HG02840 (cell line): ENCODE measurements around the gene AICDA.
"Not testable (repeated sequence)": the region's sequence is repeated elsewhere in the genome, so short reads cannot be mapped to it uniquely, and the experiment has no call there.

Experiments
- ATAC-seq: cut with Tn5 transposase; IDR thresholded peaks from one replicate; pipeline ENCODE4 v1.9.1; 2021; ENCODE audit warnings: mild to moderate bottlenecking, moderate library complexity, moderate number of reproducible peaks; ENCODE audit not compliant: unreplicated experiment, low FRiP score

The AICDA gene

DNA sequence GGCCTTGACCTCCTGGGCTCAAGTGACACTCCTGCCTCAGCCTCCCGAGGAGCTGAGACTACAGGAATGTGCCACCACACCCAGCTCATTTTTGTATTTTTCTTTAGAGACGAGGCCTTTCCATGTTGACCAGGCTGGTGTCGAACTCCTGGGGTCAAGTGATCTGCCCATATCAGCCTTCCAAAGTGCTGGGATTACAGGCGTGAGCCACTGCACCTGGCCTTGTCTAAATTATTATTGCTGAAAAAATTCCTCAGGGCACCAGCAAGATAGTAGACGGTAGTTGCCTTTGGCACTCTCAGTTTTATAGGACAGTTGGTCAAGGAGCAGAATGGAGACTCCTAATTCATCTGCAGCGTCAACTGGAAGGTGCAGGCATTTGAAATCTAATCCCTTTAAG lies 2.5 kb upstream of the AICDA start:
- no peak for ATAC-seq

- ATAC-seq = not testable (repeated sequence)
Measured at GRCh38 chr12:8613881-8614280, 1.2 kb upstream of the AICDA start.

- ATAC-seq = no peak
Measured at GRCh38 chr12:8609061-8609570, 3.5 kb downstream of the AICDA start.

- ATAC-seq = no peak
Measured at GRCh38 chr12:8606890-8607289, 5.8 kb downstream of the AICDA start.

DNA sequence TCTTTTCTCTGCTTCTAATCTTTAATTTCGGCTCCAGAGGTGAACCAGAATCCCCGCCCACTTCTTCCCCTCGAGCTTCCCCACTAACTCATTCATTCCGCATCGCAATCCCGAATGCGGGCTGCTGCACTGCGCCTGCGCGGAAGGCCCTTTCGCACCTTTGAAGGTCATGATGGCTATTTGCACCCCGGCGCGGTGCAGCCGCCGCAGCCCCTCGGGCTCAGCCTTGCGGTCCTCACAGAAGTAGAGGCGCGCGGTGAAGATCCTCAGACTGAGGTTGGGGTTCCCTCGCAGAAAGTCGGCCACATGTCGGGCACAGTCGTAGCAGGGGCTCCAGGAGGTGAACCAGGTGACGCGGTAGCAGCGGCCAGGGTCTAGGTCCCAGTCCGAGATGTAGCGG lies 7.6 kb downstream of the AICDA start:
- ATAC-seq = no peak

DNA sequence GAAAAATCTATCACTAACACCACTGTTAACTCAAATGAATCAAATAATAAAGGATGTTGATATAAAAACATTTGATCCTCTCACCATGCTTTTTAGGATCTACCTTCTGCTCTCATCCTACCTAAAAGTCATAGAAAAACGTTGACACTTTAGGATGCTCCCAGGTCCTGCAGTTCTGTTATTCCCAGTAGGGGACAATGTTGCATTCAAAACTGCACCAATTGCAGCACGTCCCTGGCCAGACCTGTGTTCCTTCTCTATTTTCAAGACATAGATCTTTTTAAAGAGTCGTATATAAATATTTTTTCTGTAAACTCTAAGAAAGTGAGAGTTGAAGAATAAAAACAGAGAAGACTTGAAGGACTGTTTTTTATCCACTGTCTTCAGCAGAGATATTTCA lies 8.8 kb downstream of the AICDA start:
- ATAC-seq = no peak

DNA sequence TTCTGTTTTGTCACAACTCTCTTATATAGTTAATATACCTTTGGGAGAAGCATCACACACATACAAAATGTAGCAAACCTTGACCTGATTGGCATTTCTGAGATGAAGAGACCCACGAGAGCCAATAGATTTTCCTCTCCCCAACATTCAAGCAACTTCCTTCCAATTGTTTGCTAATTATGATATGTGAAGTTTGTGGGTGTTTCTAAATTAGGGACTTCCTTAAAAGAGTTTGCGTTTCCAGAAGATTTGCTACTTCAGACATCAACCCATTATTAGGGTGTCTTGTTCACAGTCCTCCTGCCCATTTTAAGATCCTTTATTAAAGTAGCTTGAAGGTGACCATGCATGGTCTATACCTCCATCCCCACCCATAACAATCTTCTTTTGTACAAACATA lies 9.4 kb downstream of the AICDA start:
- no peak for ATAC-seq

- no peak for ATAC-seq
Measured at GRCh38 chr12:8596561-8596960, 16.1 kb downstream of the AICDA start.

DNA sequence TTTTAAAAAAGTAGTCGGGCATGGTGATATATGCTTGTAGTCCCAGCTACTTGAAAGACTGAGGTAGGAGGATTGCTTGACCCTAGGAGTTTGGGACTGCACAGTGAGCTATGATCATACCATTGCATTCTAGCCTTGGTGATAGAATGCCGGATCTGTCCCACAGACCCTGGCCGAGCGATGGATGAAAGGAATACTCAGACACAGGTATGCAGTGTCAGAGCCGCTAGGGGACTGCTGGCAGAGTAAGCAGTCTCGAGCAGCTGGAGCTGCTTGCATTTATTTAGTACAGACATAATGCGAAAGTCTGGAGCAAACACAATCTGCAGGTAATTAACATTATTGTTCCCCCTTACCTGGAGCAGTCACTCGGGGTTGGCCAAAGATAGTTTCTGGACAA lies 18.6 kb downstream of the AICDA start:
- no peak for ATAC-seq

DNA sequence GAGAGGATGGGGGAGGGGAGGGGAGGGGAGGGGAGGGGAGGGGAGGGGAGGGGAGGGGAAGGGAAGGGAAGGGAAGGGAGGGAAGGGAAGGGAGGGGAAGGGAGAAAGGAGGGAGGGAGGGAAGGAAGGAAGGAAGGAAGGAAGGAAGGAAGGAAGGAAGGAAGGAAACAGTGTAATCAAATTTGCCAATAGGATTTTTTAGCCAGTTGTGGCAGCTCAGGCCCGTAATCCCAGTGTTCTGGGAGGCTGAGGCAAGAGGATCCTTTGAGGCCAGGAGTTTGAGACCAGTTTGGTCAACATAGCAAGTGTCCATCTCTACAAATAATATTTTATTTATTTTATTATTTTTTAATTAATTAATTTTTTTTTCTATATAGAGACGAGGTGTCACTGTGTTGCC lies 19.4 kb downstream of the AICDA start:
- ATAC-seq = no peak

DNA sequence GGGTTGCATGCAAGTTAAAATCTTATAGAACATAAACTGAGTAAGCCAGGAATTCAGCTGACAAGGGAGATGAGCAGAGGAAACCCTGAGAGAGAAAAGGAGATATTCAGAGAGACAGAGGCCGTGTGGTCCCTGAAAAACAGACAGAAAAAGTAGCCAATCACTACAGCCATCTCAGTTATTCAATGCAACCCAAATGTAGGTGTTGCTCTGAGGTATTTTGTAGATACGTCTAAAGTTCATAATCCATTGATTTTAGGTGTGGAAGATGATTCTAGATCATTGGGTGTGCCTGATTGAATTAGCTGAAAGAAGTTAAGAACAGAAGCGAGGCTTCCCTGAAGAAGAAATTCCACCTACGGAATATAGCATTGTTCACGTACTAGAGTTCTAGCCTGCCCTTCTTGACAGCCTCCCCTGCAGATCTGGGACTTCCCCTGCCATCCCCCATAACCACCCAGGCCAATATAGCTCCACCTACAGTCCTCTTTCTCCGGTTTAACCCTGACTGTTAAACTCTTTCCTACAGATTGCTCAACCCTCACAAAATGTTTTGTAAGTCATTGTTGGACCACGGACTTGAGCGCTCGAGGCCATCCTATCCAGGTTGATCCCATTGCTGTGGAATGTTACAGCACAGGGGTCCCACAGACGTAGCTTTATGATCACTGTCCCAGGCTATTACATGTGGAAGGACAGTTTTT lies 21.7 kb downstream of the AICDA start:
- ATAC-seq = peak; percentile 75

DNA sequence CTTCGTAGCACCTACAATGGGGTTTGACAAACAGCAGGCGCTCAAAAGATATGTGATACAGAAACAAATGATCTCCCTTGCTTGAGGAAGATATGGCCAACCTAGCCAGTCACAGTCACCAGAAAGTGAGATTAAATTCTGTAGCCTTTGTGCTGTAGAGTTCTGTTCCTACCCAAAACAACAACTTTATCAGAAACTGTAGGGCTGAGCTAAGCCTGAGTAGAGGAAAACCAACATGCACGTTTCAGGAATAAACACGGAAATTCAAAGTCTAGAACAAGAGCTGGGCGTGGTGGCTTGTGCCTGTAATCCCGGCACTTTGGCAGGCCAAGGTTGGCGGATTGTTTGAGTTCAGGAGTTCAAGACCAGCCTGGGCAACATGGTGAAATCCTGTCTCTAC lies 23.0 kb downstream of the AICDA start:
- no peak for ATAC-seq

DNA sequence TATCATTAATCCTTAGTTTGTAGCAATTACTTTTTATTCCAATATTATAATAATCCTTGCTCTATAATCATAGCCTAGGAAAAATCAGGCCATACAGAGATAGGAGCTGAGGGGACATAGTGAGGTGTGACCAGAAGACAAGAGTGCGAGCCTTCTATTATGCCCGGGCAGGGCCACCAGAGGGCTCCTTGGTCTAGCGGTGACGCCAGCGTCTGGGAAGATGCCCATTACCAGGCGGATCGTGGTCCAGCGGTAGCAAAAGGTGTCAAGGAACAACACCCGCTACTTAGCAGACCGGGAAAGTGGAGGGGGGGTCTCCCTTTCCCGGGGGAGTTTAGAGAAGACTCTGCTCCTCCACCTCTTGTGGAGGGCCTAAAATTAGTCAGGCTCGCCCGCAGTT lies 28.2 kb downstream of the AICDA start:
- not testable (repeated sequence) for ATAC-seq

- no peak for ATAC-seq
Measured at GRCh38 chr12:8584004-8584403, 28.7 kb downstream of the AICDA start.

- ATAC-seq = no peak
Measured at GRCh38 chr12:8581098-8581784, 31.4 kb downstream of the AICDA start.

DNA sequence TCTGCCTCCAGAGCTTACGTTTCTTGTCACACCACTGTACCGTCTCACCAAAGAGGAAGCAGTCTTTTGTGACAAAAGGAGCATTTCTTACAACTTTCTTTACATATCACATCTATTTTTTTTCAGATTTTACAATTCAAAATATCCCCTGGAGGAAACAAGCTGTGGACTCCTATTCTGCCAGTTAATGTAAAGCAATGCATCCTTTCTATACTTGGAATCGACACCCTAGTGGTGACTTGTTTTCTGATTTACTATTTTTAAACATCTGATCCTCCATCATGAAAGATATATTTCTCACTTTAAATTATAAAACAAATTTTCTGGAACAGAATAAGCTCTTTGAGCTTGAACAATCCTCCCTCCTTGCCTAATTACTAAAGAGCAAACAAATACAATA lies 34.8 kb downstream of the AICDA start:
- no peak for ATAC-seq

GRCh38 chr12:8572507-8572906 lies 40.2 kb downstream of the AICDA start:
- ATAC-seq = no peak

DNA sequence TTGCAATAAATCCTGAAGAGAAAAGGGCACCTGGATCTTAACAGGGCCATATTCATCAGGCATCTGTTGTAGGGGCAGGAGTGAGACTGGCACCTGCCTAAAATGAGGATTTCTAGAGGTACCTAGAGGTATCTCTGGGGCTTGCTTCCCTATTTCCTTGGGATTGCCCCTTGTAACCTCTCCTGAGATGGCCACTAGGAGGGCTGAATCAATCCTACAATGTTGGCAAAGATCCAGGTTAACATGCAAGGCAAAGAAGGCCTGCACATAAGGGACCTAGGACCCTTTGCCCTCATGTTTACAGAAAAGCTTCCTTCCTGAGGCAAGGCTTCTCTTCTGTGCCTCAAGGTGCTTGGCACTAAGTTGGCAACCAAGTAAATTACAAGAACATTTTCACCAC lies 46.1 kb downstream of the AICDA start:
- no peak for ATAC-seq

- ATAC-seq = not testable (repeated sequence)
Measured at GRCh38 chr12:8566052-8566451, 46.6 kb downstream of the AICDA start.

- no peak for ATAC-seq
Measured at GRCh38 chr12:8564656-8565055, 48.0 kb downstream of the AICDA start.

GRCh38 chr12:8563356-8563755 lies 49.3 kb downstream of the AICDA start:
- no peak for ATAC-seq

DNA sequence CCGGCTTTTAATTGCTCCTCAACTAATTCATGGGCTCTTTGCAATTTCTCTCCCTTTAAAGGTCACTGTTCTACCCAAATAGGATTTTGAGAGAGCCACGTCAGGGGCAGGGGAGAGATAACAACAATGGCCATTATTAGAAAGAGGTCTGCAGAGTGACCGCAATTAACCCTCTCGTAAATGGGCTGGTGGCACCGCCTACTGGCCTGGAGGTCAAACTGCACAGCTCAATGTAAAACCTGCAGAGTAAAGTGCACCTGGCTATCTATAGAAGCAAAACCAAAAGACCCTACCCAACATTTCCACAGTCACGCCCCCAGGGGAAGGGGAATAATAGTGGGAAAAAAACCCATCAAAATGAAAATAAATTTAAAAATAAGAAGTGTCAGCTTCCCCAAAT lies 50.3 kb downstream of the AICDA start:
- ATAC-seq = no peak
